NT2/D1 (cell line): Measurements from ENCODE around the gene BID.

Experiments
- DNase-seq: peaks from one replicate; pipeline ENCODE4 v3.0.0-alpha.2; 2011; ENCODE audit warnings: low read depth, low spot score
- H3K27me3 ChIP-seq: 2 replicates; pipeline ENCODE4 v1.6.0; 2011; ENCODE audit warnings: mild to moderate bottlenecking; ENCODE audit not compliant: insufficient read length, insufficient read depth
- H3K36me3 ChIP-seq: 2 replicates; pipeline ENCODE4 v1.6.1; 2011; ENCODE audit warnings: mild to moderate bottlenecking, low read length, mixed read lengths; ENCODE audit not compliant: insufficient read depth, insufficient read length
- H3K4me1 ChIP-seq: 2 replicates; pipeline ENCODE4 v1.5.1; 2011; ENCODE audit not compliant: insufficient read depth, insufficient read length
- H3K4me3 ChIP-seq: 2 replicates; pipeline ENCODE4 v1.5.1; 2011; ENCODE audit warnings: low read depth; ENCODE audit not compliant: insufficient read length
- H3K9ac ChIP-seq: 2 replicates; pipeline ENCODE4 v1.6.0; 2011; ENCODE audit warnings: low read depth; ENCODE audit not compliant: insufficient read length
- H3K9me3 ChIP-seq: 2 replicates; pipeline ENCODE4 v1.5.1; 2011; ENCODE audit warnings: mild to moderate bottlenecking, low read length; ENCODE audit not compliant: insufficient read depth
- SUZ12 ChIP-seq: IDR thresholded peaks from 2 replicates; pipeline ENCODE4 v1.6.1; 2011; ENCODE audit not compliant: insufficient read length, insufficient read depth; ENCODE audit errors: extremely low read depth
- YY1 ChIP-seq: IDR thresholded peaks from 2 replicates; pipeline ENCODE4 v1.6.1; 2011; ENCODE audit not compliant: insufficient read length, insufficient read depth
- ZNF274 ChIP-seq: IDR thresholded peaks from 2 replicates; pipeline ENCODE4 v1.6.1; 2011; ENCODE audit warnings: mild to moderate bottlenecking, low read depth, low read length

BID gene

GRCh38 chr22:17774206-17774925 is at the start of gene BID:
BID (minus strand) TSS chr22:17774469; CDS start chr22:17750116, 24,353 bp downstream.
- TF ChIP-seq SUZ12: no peak
- TF ChIP-seq YY1: no peak
- no peak for TF ChIP-seq ZNF274
- Histone ChIP-seq H3K27me3 (peaks cover 4% of the 10 kb centered on the region), H3K9ac (peak within 1 kb of the TSS; percentile 82), H3K36me3 (peaks cover 5% of the 10 kb centered on the region), H3K4me1 (peaks cover 8% of the 10 kb centered on the region), H3K4me3 (peak within 1 kb of the TSS; percentile 39), H3K9me3 (no peaks in the 10 kb centered on the region)
- no peak for DNase-seq

- Histone ChIP-seq H3K4me1 (peaks cover 3% of the 10 kb centered on the region), H3K4me3 (no peak overlapping the region)
- no peak for TF ChIP-seq SUZ12
- TF ChIP-seq YY1: no peak
- TF ChIP-seq ZNF274: no peak
These were observed 49.7 kb upstream of the BID start for GRCh38 chr22:17823964-17824363.

GRCh38 chr22:17823226-17823625 is 49.0 kb upstream of the BID start:
- Histone ChIP-seq H3K9ac (no peak overlapping the region), H3K27me3 (no peaks in the 10 kb centered on the region), H3K4me3 (no peak overlapping the region), H3K4me1 (peaks cover 3% of the 10 kb centered on the region), H3K9me3 (no peaks in the 10 kb centered on the region), H3K36me3 (peaks cover 49% of the 10 kb centered on the region)
- DNase-seq: no peak
- TF ChIP-seq YY1: no peak
- TF ChIP-seq ZNF274: no peak
- TF ChIP-seq SUZ12: no peak

More at GRCh38 chr22:17823964-17824363, 49.7 kb upstream of the BID start:
- no peak overlapping the region for H3K9ac ChIP-seq
- H3K36me3 ChIP-seq: peaks cover 55% of the 10 kb centered on the region
- no peak for DNase-seq
- no peaks in the 10 kb centered on the region for H3K27me3 ChIP-seq
- no peaks in the 10 kb centered on the region for H3K9me3 ChIP-seq

GRCh38 chr22:17822087-17822486 is 47.8 kb upstream of the BID start:
- TF ChIP-seq SUZ12 (no peak), ZNF274 (no peak), YY1 (no peak)

GRCh38 chr22:17820879-17821439 is 46.7 kb upstream of the BID start:
- Histone ChIP-seq H3K9me3 (no peaks in the 10 kb centered on the region), H3K9ac (no peak overlapping the region), H3K27me3 (no peaks in the 10 kb centered on the region), H3K4me1 (peaks cover 3% of the 10 kb centered on the region), H3K4me3 (no peak overlapping the region), H3K36me3 (peaks cover 45% of the 10 kb centered on the region)
- DNase-seq: no peak
- TF ChIP-seq SUZ12 (no peak), YY1 (no peak), ZNF274 (no peak)

More at GRCh38 chr22:17822087-17822486, 47.8 kb upstream of the BID start:
- Histone ChIP-seq H3K9ac (no peak overlapping the region), H3K27me3 (no peaks in the 10 kb centered on the region), H3K36me3 (peaks cover 45% of the 10 kb centered on the region), H3K4me1 (peaks cover 3% of the 10 kb centered on the region), H3K4me3 (no peak overlapping the region), H3K9me3 (no peaks in the 10 kb centered on the region)
- DNase-seq: no peak

GRCh38 chr22:17818649-17819048 is 44.4 kb upstream of the BID start:
- Histone ChIP-seq H3K27me3 (no peaks in the 10 kb centered on the region), H3K4me3 (no peak overlapping the region), H3K4me1 (peaks cover 3% of the 10 kb centered on the region), H3K9me3 (no peaks in the 10 kb centered on the region), H3K36me3 (peaks cover 54% of the 10 kb centered on the region), H3K9ac (no peak overlapping the region)
- no peak for DNase-seq
- TF ChIP-seq SUZ12: no peak
- no peak for TF ChIP-seq ZNF274
- TF ChIP-seq YY1: no peak

GRCh38 chr22:17818180-17818579 is 43.9 kb upstream of the BID start:
- no peaks in the 10 kb centered on the region for H3K9me3 ChIP-seq
- peaks cover 3% of the 10 kb centered on the region for H3K4me1 ChIP-seq
- H3K36me3 ChIP-seq: peaks cover 58% of the 10 kb centered on the region
- DNase-seq: no peak
- TF ChIP-seq SUZ12: no peak
- no peak for TF ChIP-seq ZNF274
- TF ChIP-seq YY1: no peak
- H3K4me3 ChIP-seq: no peak overlapping the region
- no peaks in the 10 kb centered on the region for H3K27me3 ChIP-seq
- H3K9ac ChIP-seq: no peak overlapping the region
